Fibroblast of mammary gland (primary cell): ENCODE data around the gene KLC1.
A peak's percentile ranks its signal among the peaks of the same experiment; 100 is the strongest.

Experiments
- DNase-seq: peaks from one replicate; pipeline ENCODE4 v3.0.0-alpha.2; 2010; ENCODE audit warnings: low read depth
- H3K4me3 ChIP-seq: 2 replicates; pipeline ENCODE4 v1.5.1; 2011; ENCODE audit warnings: low read depth, mild to moderate bottlenecking, low read length, moderate library complexity; ENCODE audit not compliant: control insufficient read depth
- TF ChIP-seq, protein P1 (sequence below): conservative IDR thresholded peaks from 2 replicates; pipeline ENCODE4 v1.5.1; 2011; ENCODE audit warnings: low read depth, low read length, inconsistent platforms; ENCODE audit not compliant: control insufficient read depth, insufficient read depth

KLC1 gene

DNA sequence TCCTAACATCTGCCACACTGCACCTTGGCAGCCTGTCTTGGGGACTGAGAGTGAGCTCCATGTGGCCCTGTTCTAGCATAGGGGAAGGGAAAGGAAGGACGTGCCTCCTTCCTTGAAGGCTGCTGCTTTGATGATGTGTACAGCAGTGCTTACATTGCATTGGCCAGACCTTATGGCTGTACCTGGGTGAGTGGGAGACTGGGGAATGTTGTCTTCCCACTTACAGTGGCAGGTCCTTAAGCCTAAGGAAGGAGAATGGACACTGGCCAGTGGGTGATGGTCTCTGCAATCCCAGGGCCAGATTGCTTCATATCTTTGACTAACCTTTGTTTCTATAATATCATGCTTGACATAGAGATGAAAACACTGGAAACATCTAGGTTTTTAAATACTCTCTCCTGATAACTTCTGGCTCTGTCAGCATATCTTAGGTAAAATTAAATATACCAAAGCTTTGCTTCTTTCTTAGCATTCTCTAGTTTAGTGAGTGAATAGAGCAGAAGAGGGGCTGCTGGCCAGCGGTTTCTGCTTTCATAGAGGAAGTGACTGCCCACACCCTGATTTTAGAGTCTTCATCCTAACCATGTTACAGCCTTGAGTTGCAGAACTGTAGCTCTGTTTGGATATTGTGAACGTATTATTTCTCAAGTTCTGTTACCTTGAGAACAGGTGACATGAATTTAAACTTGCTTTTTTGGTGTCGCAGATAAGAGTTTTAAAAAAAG lies 27.2 kb downstream of the KLC1 start:
- H3K4me3 ChIP-seq, result no peak overlapping the region
- TF ChIP-seq, protein P1, sequence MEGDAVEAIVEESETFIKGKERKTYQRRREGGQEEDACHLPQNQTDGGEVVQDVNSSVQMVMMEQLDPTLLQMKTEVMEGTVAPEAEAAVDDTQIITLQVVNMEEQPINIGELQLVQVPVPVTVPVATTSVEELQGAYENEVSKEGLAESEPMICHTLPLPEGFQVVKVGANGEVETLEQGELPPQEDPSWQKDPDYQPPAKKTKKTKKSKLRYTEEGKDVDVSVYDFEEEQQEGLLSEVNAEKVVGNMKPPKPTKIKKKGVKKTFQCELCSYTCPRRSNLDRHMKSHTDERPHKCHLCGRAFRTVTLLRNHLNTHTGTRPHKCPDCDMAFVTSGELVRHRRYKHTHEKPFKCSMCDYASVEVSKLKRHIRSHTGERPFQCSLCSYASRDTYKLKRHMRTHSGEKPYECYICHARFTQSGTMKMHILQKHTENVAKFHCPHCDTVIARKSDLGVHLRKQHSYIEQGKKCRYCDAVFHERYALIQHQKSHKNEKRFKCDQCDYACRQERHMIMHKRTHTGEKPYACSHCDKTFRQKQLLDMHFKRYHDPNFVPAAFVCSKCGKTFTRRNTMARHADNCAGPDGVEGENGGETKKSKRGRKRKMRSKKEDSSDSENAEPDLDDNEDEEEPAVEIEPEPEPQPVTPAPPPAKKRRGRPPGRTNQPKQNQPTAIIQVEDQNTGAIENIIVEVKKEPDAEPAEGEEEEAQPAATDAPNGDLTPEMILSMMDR, result no peak
- peak; percentile 24 for DNase-seq

DNA sequence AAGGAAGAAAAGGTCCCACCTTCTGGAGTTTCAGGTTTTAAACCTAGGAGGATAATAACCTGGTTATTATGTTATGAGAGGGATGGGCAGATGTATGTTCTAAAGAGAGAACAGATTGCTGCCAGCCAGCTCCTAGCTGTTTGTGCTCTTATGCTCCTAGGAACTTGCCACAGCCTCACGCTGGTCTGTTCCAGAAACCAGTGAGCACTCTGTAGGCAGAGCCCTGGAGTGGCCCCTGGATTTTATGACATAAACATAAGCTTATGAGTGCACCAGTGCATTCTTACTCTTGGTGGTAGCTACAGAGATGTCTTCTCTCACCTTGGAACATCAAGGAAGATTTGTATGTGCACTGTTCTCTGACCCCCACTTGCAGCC lies 27.7 kb downstream of the KLC1 start:
- TF ChIP-seq, protein P1, result no peak
- no peak overlapping the region for H3K4me3 ChIP-seq
- no peak for DNase-seq

GRCh38 chr14:103657471-103657870 lies 28.5 kb downstream of the KLC1 start:
- DNase-seq, result peak; percentile 93
- H3K4me3 ChIP-seq, result no peak overlapping the region
- TF ChIP-seq, protein P1, result no peak

DNA sequence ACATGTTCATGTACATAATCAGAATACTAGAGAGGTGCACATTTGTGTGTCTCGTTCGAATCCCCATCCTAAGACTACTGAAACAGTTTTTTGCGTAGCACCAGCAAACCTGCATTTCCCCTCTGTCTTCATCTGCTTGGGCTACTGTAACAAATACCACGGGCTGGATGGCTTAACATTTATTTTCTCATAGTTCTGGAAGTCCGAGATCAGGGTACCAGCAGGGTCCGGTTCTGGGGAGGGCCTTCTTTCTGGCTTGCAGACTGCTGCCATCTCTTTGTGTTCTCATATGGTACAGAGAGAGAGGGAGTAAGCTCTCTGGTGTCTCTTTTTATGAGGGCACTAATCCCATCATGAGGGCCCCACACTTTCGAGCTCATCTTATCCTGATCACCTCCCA lies 30.6 kb downstream of the KLC1 start:
- DNase-seq, result no peak
- H3K4me3 ChIP-seq, result no peak overlapping the region
- TF ChIP-seq, protein P1, result no peak

GRCh38 chr14:103662029-103662428 lies 33.0 kb downstream of the KLC1 start:
- H3K4me3 ChIP-seq, result no peak overlapping the region
- no peak for DNase-seq
- TF ChIP-seq, protein P1, result no peak

GRCh38 chr14:103662591-103662990 lies 33.6 kb downstream of the KLC1 start:
- DNase-seq, result no peak
- TF ChIP-seq, protein P1, result no peak
- H3K4me3 ChIP-seq, result no peak overlapping the region
